Lung microvascular endothelial cell (primary cell): ENCODE data around the gene ASTN2. TPM values are rescaled to one million over a fixed set of nuclear protein-coding genes. Genes with fewer than 3 reads are reported as not detected.

Experiments used
- DNase-seq, 2 donors: peaks; one replicate each; pipeline versions ENCODE4 v3.0.0 to v3.0.0-alpha.2; 2010; ENCODE audit warnings: low read depth in 2 of 2
- total RNA-seq: library from RNA; depleted of rRNA; stranded (reverse); fragments of >200 nt; gene quantifications from 2 replicates; pipeline ENCODE4 v1.2.1, GENCODE V29; 2014

ASTN2 gene
- total RNA-seq, 1 donor from 2014 or later, result 0.99 TPM

- DNase-seq, result no peak
Observed at GRCh38 chr9:117300371-117301110, 114.3 kb downstream of the ASTN2 start.

- DNase-seq, result no peak
Observed at GRCh38 chr9:117296453-117296852, 118.4 kb downstream of the ASTN2 start.

- DNase-seq, result no peak
Observed at GRCh38 chr9:117293206-117294114, 121.4 kb downstream of the ASTN2 start.

GRCh38 chr9:117290856-117291622 lies 123.8 kb downstream of the ASTN2 start:
- DNase-seq, result no peak

GRCh38 chr9:117290306-117290840 lies 124.5 kb downstream of the ASTN2 start:
- DNase-seq, result no peak

GRCh38 chr9:117286245-117286644 lies 128.6 kb downstream of the ASTN2 start:
- DNase-seq, result no peak

GRCh38 chr9:117284414-117284813 lies 130.4 kb downstream of the ASTN2 start:
- DNase-seq, result no peak

- DNase-seq, result no peak
Observed at GRCh38 chr9:117282541-117282940, 132.3 kb downstream of the ASTN2 start.

- DNase-seq, result no peak
Observed at GRCh38 chr9:117278471-117279035, 136.3 kb downstream of the ASTN2 start.

- no peak for DNase-seq
Observed at GRCh38 chr9:117278020-117278419, 136.8 kb downstream of the ASTN2 start.

- no peak for DNase-seq
Observed at GRCh38 chr9:117276444-117276843, 138.4 kb downstream of the ASTN2 start.

- no peak for DNase-seq
Observed at GRCh38 chr9:117273612-117274011, 141.2 kb downstream of the ASTN2 start.

GRCh38 chr9:117268847-117269446 lies 145.9 kb downstream of the ASTN2 start:
- no peak for DNase-seq

GRCh38 chr9:117266855-117267497 lies 147.9 kb downstream of the ASTN2 start:
- DNase-seq, result no peak

GRCh38 chr9:117265253-117265652 lies 149.6 kb downstream of the ASTN2 start:
- DNase-seq, result no peak

- DNase-seq, result no peak
Observed at GRCh38 chr9:117258184-117258866, 156.5 kb downstream of the ASTN2 start.

- DNase-seq, result no peak
Observed at GRCh38 chr9:117253261-117253660, 161.6 kb downstream of the ASTN2 start.

GRCh38 chr9:117250610-117251215 lies 164.1 kb downstream of the ASTN2 start:
- no peak for DNase-seq

- no peak for DNase-seq
Observed at GRCh38 chr9:117249799-117250198, 165.1 kb downstream of the ASTN2 start.
